Cortex of kidney (tissue), 1 donor: ENCODE data around the gene NTNG1.

Source experiments
- DNase-seq: peaks from one replicate; lab custom pipeline; 2025; lab: John Stamatoyannopoulos, UW

The NTNG1 gene

GRCh38 chr1:107405236-107405635 lies 264.4 kb downstream of the NTNG1 start:
- DNase-seq, result no peak

DNA sequence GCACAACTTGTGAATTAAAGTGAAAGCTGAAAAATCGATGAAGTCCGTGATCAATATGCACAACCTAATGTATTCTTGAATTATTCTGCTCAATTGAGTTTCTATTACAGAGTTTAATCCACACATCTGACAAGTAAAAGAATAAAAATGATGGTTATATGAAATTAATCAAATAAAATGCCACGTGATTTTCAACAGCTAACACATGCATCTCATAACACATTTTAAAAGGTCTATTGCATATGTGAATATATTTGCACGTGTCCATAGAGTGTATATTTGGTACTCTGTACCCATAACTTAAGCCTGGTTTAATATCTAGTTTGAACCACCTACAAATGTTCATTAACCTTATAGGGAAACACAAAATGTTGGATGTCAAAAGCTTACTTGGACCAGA lies 266.2 kb downstream of the NTNG1 start:
- no peak for DNase-seq

- no peak for DNase-seq
Measured at GRCh38 chr1:107413546-107413945, 272.7 kb downstream of the NTNG1 start.

- DNase-seq, result no peak
Measured at GRCh38 chr1:107413951-107414350, 273.1 kb downstream of the NTNG1 start.

GRCh38 chr1:107414550-107414949 lies 273.7 kb downstream of the NTNG1 start:
- no peak for DNase-seq

DNA sequence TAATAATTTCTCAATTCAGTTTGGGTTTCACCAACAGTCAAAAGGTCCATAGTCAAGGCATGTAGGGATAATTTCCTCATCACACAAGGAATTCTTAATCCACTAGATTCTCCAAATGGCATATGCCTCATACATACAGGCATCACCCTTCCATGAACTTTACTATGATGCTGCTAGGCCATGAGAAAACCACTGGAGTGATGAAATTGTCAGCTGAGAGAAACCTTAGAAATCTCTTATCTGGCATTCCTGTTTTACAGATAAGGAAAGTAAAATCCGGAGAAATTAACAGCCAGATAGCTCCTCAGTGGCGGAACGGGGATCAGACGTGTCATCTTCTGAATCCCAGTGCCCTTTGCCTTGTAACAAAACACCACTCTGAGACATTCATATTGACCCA lies 274.4 kb downstream of the NTNG1 start:
- no peak for DNase-seq

GRCh38 chr1:107419003-107419402 lies 278.2 kb downstream of the NTNG1 start:
- DNase-seq, result no peak

DNA sequence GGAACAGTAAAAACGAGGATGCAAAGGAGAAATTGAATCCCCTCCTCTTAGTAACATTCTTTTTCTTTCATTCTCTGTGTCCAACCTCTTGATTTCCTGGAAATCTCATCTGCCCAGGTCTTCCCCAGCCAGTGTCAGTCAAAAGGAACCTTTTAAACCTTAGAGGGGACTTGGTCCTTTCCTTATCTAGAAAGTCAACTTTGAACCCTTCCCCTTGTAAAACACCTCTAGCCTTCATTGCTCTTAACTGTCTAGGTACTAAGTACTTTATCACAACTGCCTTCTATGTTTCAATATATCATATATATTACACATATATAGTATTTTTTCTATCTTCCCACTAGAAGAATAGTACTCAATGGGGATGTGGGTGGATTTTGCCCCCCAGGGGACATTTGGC lies 282.1 kb downstream of the NTNG1 start:
- DNase-seq, result no peak

GRCh38 chr1:107430540-107431228 lies 289.8 kb downstream of the NTNG1 start:
- no peak for DNase-seq

DNA sequence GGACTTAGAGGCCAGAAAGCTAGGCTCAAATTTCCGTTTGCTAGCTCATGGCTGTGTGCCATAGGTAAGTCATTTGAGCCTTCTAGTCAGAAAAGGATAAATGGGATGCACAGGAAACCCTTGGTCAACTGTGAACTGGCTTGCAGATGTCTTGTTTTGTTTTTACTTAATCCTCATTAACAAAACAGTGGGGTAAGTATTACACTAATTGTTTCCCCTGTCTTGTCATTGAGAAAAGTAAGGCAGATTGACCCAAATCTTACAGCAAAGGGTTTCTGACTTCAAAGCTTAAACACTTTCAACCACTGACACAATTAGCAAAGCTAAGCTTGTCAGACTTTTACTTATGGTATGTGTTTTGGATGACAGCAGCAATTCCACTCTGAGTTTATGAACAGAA lies 291.3 kb downstream of the NTNG1 start:
- DNase-seq, result no peak

DNA sequence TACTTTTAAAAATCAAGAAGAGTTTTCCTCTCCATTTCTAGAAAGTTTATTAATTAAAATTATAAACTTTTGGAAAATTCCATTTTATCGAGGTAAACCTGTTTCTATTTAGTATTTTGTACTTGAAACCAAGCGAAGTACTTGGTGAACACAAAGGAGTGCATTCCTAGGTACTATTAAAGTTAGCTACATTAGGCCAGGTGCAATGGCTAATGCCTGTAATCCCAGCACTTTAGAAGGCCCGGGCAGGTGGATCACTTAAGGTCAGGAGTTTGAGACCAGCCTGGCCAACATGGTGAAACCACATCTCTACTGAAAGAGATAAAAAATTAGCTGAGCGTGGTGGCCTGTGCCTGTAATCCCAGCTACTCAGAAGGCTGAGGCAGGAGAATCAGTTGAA lies 292.2 kb downstream of the NTNG1 start:
- no peak for DNase-seq

DNA sequence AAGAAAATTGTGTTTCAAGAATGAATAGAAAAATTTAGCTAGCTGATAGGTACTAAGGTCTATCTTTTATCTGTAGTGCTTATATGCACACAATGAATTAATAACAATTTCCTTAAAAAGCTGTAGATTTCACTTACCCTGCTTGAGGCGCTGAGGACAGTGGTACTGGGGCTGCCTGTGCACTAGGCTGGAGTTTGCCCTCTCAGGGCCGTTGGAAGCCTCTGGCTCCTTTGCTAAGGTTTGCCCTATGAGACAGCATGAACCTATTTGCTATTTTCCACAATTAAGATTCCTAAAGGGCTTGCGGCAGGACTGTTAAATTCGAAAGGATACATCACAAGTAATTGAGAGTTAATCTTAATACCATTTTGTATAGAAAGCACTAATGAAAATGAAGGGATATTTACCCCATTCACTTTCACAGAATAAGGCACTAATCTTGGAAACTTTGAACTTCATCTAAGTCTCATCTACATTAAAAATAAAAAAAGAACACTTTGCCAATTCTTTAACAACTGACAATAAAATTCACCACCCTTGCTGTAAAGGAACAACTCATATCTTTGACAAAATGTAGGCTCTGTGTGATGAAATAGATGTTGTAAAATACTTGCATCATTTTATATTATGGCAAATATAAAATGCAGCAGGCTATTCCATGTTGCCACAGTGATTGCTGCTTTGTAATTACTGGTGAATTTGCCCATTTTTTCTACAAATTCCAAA lies 293.0 kb downstream of the NTNG1 start:
- no peak for DNase-seq

GRCh38 chr1:107434361-107434693 lies 293.5 kb downstream of the NTNG1 start:
- no peak for DNase-seq

GRCh38 chr1:107436552-107437241 lies 295.9 kb downstream of the NTNG1 start:
- DNase-seq, result no peak

GRCh38 chr1:107439567-107439966 lies 298.7 kb downstream of the NTNG1 start:
- DNase-seq, result no peak

GRCh38 chr1:107442551-107442950 lies 301.7 kb downstream of the NTNG1 start:
- DNase-seq, result no peak

DNA sequence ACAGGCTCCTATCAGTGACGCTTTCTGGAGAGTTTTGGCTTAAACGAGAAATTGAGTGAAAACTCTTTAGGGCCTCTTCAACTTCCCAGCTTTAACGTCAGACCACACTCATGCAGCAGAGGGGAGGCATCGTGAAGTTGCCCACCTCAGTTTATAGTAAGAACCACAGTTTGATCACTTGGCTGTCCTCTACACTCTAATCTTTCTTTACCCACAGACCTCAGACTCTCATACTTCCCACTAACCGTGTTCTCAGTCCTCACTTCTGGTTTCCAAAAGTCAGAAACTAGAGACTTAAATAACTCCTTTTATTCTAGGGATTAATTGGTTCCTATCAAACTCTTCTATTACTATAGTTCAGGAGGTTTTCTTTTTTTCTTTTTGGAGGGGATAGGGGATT lies 302.2 kb downstream of the NTNG1 start:
- DNase-seq, result no peak

DNA sequence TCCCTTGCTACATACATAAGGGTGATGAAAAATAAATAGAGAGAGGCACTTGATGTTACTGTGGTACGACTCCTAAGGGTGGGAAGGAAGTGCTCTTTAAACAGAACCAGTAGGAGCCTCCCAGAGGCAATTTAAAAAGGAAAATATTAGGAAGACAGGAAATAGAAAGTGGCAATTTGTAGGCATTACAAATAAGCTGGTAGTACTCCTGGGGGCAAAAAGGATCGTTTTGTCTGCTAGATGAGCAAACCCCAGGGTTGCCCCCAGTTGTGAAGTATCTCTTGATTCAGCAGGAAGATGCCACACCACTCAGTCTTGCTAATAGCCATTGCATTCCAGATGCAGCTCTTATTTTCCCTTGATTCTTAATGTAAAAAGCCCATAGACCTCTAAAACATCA lies 303.0 kb downstream of the NTNG1 start:
- no peak for DNase-seq

DNA sequence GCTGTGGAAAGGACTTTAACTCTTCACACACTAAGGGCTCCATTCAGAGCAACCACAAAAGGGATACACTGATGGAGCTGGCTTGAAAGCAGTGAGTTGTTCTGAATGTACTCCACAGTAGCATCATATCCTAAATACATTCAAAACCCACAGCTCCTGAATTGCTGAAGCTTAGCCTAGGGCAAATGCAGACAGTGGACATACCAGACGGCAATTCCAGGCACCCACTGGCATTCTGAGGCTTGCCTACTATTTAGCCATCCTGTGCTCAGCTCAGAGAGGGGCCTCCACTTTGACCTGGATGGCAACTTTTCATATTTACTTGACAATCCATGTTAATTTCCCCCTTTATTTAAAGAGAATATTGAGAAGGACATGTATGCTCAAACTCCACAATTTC lies 303.5 kb downstream of the NTNG1 start:
- no peak for DNase-seq

GRCh38 chr1:107449326-107449725 lies 308.5 kb downstream of the NTNG1 start:
- DNase-seq, result no peak

- DNase-seq, result no peak
Measured at GRCh38 chr1:107450899-107451664, 310.2 kb downstream of the NTNG1 start.

GRCh38 chr1:107451715-107452114 lies 310.9 kb downstream of the NTNG1 start:
- no peak for DNase-seq

- DNase-seq, result no peak
Measured at GRCh38 chr1:107454791-107455190, 314.0 kb downstream of the NTNG1 start.
